ENCODE measurements around the gene RYR2. TPM values are rescaled to one million over a fixed set of nuclear protein-coding genes. Genes with fewer than 3 reads are reported as not detected.

Gene RYR2
- total and polyA plus RNA-seq, 3 donors from 2014 or later = 5.4 to 9.5 (median 9.1) TPM

DNA sequence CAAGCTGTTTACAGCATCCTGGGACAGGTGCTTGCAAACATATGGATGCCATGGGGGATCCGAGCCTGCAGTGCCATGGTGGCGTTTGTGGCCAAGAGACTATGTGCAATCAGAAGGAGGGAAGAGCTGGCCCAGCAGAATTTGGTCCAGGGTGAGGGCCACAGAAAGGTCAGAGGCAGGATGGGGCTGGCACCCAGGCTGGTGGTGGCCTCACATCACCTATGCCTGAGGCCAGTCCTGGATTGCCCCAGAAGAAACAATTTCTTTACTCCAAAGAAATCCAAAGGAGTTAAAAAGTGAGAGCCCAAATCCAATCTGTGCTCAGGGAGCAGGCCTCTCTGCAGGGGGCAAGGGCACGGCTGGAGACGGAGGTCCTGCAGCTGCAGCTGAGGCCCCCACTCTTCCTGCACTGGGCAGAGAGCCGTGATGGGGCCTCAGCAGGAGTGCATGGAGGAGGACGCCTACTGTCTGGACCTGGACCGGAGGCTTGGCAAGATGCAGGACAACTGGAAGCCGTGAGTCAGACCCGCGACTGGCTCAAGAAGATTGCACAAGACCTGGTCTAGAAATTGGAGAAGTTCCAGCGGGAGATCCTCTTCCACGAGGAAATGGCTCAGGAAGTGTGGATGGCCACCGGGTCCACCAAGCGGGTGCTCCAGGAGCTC lies 163.5 kb downstream of the RYR2 start:
- Histone ChIP-seq H3K4me3 (no peak overlapping the region), H3K27me3 (no peaks in the 10 kb centered on the region), H3K27ac (no peak overlapping the region), H3K9me3 (no peaks in the 10 kb centered on the region), H3K36me3 (ENCODE audit: low read depth, missing control alignments) (no peaks in the 10 kb centered on the region), H3K4me1 (no peaks in the 10 kb centered on the region)
- intact Hi-C loops (cut with DNase I; ENCODE audit: low total_unique reads) = no loop called here
- TF ChIP-seq, protein P1, sequence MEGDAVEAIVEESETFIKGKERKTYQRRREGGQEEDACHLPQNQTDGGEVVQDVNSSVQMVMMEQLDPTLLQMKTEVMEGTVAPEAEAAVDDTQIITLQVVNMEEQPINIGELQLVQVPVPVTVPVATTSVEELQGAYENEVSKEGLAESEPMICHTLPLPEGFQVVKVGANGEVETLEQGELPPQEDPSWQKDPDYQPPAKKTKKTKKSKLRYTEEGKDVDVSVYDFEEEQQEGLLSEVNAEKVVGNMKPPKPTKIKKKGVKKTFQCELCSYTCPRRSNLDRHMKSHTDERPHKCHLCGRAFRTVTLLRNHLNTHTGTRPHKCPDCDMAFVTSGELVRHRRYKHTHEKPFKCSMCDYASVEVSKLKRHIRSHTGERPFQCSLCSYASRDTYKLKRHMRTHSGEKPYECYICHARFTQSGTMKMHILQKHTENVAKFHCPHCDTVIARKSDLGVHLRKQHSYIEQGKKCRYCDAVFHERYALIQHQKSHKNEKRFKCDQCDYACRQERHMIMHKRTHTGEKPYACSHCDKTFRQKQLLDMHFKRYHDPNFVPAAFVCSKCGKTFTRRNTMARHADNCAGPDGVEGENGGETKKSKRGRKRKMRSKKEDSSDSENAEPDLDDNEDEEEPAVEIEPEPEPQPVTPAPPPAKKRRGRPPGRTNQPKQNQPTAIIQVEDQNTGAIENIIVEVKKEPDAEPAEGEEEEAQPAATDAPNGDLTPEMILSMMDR (IDR thresholded peaks at IDR 0.05) = no peak
- TF ChIP-seq POLR2A (IDR thresholded peaks at IDR 0.05) = no peak
- WGBS, 2 donors = 59 to 69% methylated on average over 13 to 14 of the region's 14 CpGs
- DNase-seq = peak; percentile 36

DNA sequence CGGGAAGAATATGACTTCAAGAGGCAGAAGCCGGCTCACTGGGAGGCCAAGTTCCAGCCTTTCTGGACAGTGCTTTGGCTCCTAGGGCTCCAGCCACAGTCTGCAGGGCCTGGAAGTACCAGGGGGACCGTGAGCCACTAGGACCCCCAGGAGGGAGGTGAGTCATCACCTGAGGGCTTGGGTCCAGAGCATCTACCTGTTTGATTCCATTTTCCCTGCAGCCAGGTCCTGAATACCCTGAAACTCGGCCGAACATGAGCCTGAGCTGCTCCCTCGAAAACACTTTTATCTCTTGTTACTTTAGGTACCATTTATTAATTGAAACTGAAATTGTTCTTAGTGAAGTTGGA lies 164.1 kb downstream of the RYR2 start:
- intact Hi-C loops (cut with DNase I; ENCODE audit: low total_unique reads) = no loop called here
- no peak for DNase-seq
- WGBS, 2 donors = 76 to 85% methylated on average over 6 of the region's 6 CpGs
- no peak for TF ChIP-seq POLR2A (IDR thresholded peaks at IDR 0.05)
- TF ChIP-seq, protein P1 (IDR thresholded peaks at IDR 0.05) = no peak
- Histone ChIP-seq H3K27ac (no peak overlapping the region), H3K36me3 (ENCODE audit: low read depth, missing control alignments) (no peaks in the 10 kb centered on the region), H3K4me1 (no peaks in the 10 kb centered on the region), H3K4me3 (no peak overlapping the region), H3K27me3 (no peaks in the 10 kb centered on the region), H3K9me3 (no peaks in the 10 kb centered on the region)

DNA sequence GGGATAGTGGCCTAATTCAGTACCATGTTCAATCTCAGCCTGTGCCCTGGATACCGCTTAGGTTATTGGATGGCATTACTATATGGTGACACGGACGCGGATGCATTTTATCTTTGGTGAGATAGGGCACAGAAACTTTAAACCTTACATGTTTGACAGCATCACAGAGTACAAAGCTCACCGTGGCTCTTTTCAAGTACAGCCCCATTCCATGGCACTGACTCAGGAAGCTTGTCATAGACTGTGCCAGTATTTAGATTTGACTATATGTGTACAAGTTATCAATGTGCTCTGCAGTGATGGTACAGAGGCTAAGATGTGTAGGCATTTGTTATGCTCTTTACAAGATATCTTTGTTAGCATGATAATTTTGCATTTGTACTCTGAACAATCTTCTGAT lies 169.0 kb downstream of the RYR2 start:
- no peak for DNase-seq
- H3K4me1 ChIP-seq = no peaks in the 10 kb centered on the region
- no peak overlapping the region for H3K27ac ChIP-seq
- H3K27me3 ChIP-seq = no peaks in the 10 kb centered on the region
- H3K4me3 ChIP-seq = no peak overlapping the region
- H3K9me3 ChIP-seq = no peaks in the 10 kb centered on the region
- WGBS, 2 donors = 87 to 92% methylated on average over 5 of the region's 5 CpGs
- no peaks in the 10 kb centered on the region for H3K36me3 ChIP-seq (ENCODE audit: low read depth, missing control alignments)
- intact Hi-C loops (cut with DNase I; ENCODE audit: low total_unique reads) = no loop called here
- TF ChIP-seq, protein P1 (IDR thresholded peaks at IDR 0.05) = no peak
- no peak for TF ChIP-seq POLR2A (IDR thresholded peaks at IDR 0.05)

DNA sequence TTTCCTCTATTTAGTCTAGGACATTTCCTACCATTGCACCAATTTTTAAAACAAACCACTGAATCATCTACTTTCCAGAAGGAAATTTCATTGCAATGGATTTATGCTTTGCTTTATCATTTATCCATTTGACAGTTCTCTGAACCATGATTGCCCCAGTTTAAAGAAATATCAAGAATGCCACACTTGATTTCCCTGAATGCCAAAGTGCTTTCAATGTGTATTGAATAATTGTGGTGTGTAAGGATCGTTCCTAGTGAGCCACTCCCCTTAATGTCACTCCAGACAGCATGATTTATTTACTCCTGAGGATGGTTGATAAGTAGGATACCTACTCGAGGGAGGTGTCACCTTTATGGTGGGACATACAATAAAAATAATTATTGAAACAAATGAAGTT lies 169.6 kb downstream of the RYR2 start:
- H3K9me3 ChIP-seq = no peaks in the 10 kb centered on the region
- 41 to 44% methylated on average over 2 of the region's 2 CpGs for WGBS, 2 donors
- TF ChIP-seq POLR2A (IDR thresholded peaks at IDR 0.05) = no peak
- TF ChIP-seq, protein P1 (IDR thresholded peaks at IDR 0.05) = no peak

More for the DNA sequence above, 169.6 kb downstream of the RYR2 start:
- intact Hi-C loops (cut with DNase I; ENCODE audit: low total_unique reads) = no loop called here
- H3K27me3 ChIP-seq = no peaks in the 10 kb centered on the region
- DNase-seq = no peak
- no peaks in the 10 kb centered on the region for H3K36me3 ChIP-seq (ENCODE audit: low read depth, missing control alignments)
- no peaks in the 10 kb centered on the region for H3K4me1 ChIP-seq
- H3K27ac ChIP-seq = no peak overlapping the region
- no peak overlapping the region for H3K4me3 ChIP-seq
